K562 (cell line): ENCODE data around the gene LRIT1. TPM values are rescaled to one million over a fixed set of nuclear protein-coding genes. Genes with fewer than 3 reads are reported as not detected.

ENCODE experiments used
- CREB1 ChIP-seq, 2 experiments: sonication (generic) in 1 of 2; formaldehyde crosslinking in 1 of 2; IDR thresholded peaks; 2 replicates each; pipeline versions ENCODE4 v1.6.1 to v1.8.0; 2012 to 2022; ENCODE audit warnings: inconsistent platforms in 1 of 2, mild to moderate bottlenecking in 1 of 2, missing genetic modification reagents in 1 of 2, moderate library complexity in 1 of 2
- CREB3 ChIP-seq: fragments of 450-650 bp; conservative IDR thresholded peaks from 2 replicates; pipeline ENCODE4 v1.6.1; 2016; ENCODE audit warnings: missing genetic modification characterization, low read depth, mild to moderate bottlenecking, missing compliant biosample characterization, moderate library complexity
- CREM ChIP-seq: IDR thresholded peaks from 2 replicates; pipeline ENCODE4 v1.6.1; 2014; ENCODE audit warnings: antibody characterized with exemption, low read depth
- EP400 ChIP-seq: fragments of 450-650 bp; IDR thresholded peaks from 2 replicates; pipeline ENCODE4 v1.6.1; 2017; ENCODE audit warnings: antibody characterized with exemption, mild to moderate bottlenecking, moderate library complexity
- FOSL1 ChIP-seq: fragments of 200-800 bp; sonication (Bioruptor generic); conservative IDR thresholded peaks from 2 replicates; pipeline ENCODE4 v1.6.1; 2016; ENCODE audit warnings: missing genetic modification characterization, missing compliant biosample characterization
- FOXP1 ChIP-seq: sonication (generic); formaldehyde crosslinking; IDR thresholded peaks from 2 replicates; pipeline ENCODE4 v1.8.0; 2022; ENCODE audit warnings: mild to moderate bottlenecking, missing genetic modification reagents
- HIVEP1 ChIP-seq: fragments of 250-450 bp; sonication (Bioruptor Pico); IDR thresholded peaks from 2 replicates; pipeline ENCODE4 v1.4.0; 2020; ENCODE audit warnings: mild to moderate bottlenecking
- KLF1 ChIP-seq: fragments of 450-650 bp; IDR thresholded peaks from 2 replicates; pipeline ENCODE4 v1.6.1; 2016; ENCODE audit warnings: missing genetic modification characterization, missing compliant biosample characterization
- MCM5 ChIP-seq: fragments of 450-650 bp; IDR thresholded peaks from 2 replicates; pipeline ENCODE4 v1.6.1; 2016; ENCODE audit warnings: low read depth
- MCM7 ChIP-seq, 2 experiments: fragments of 450-650 bp; IDR thresholded peaks; 2 replicates each; pipeline ENCODE4 v1.6.1; 2016 to 2018
- SMAD2 ChIP-seq: fragments of 150-350 bp; IDR thresholded peaks from 2 replicates; pipeline ENCODE4 v1.6.1; 2014; ENCODE audit warnings: low read depth, mild to moderate bottlenecking, low read length
- SRSF7 ChIP-seq: fragments of 200-400 bp; formaldehyde crosslinking; optimal IDR thresholded peaks from 2 replicates; pipeline ENCODE3; 2017; ENCODE audit warnings: mild to moderate bottlenecking, low read depth, low read length
- TAF1 ChIP-seq: IDR thresholded peaks from 2 replicates; pipeline ENCODE4 v1.6.1; 2011; ENCODE audit warnings: mild to moderate bottlenecking, low read length, moderate library complexity; ENCODE audit not compliant: insufficient read depth, control insufficient read depth, severe bottlenecking; ENCODE audit errors: extremely low read depth
- ZKSCAN8 ChIP-seq: fragments of 200-800 bp; sonication (Bioruptor generic); IDR thresholded peaks from 2 replicates; pipeline ENCODE4 v1.6.1; 2016; ENCODE audit warnings: missing genetic modification characterization, missing compliant biosample characterization
- ZNF175 ChIP-seq: fragments of 200-800 bp; sonication (Bioruptor generic); IDR thresholded peaks from 2 replicates; pipeline ENCODE4 v1.6.1; 2016; ENCODE audit warnings: low read depth, mild to moderate bottlenecking, missing genetic modification characterization, missing compliant biosample characterization
- ZNF717 ChIP-seq: fragments of 250-450 bp; sonication (Bioruptor Pico); IDR thresholded peaks from 2 replicates; pipeline ENCODE4 v1.5.0; 2021
- ZNF778 ChIP-seq: fragments of 450-650 bp; formaldehyde crosslinking; IDR thresholded peaks from 2 replicates; pipeline ENCODE4 v1.4.0; 2020; ENCODE audit warnings: mild to moderate bottlenecking, moderate library complexity
- ZNF780A ChIP-seq: fragments of 250-450 bp; sonication (Bioruptor Pico); IDR thresholded peaks from 2 replicates; pipeline ENCODE4 v1.5.0; 2021; ENCODE audit warnings: mild to moderate bottlenecking
- ZSCAN29 ChIP-seq: fragments of 450-650 bp; IDR thresholded peaks from 2 replicates; pipeline ENCODE4 v1.6.1; 2017
- polyA plus RNA-seq, 8 experiments: library from polyadenylated mRNA; depleted of rRNA in 4 of 8; stranded (reverse) in 5 of 8; unstranded in 3 of 8; fragments of >200 nt; fragmentation: Nextera tagmentation in 2 of 8; fragmentation: Illumina TruSeq in 1 of 8; extraction: Ambion mirVana in 2 of 8; extraction: Trizol in 1 of 8; gene quantifications; 2 replicates each; pipeline versions ENCODE4 v1.2.1 to v1.2.3, GENCODE V29; 2011 to 2014; ENCODE audit warnings: inconsistent platforms in 1 of 8, missing spikeins in 1 of 8
- total RNA-seq, 7 experiments: library from RNA; depleted of rRNA in 6 of 7; stranded (reverse); fragments of >200 nt in 6 of 7; fragmentation: Illumina TruSeq in 2 of 7; extraction: Trizol in 2 of 7; gene quantifications; 2 replicates each; pipeline versions ENCODE4 v1.2.1 to v1.2.3, GENCODE V29; 2011 to 2021; ENCODE audit warnings: low replicate concordance in 1 of 7
- TF ChIP-seq, protein P1 (sequence below), 2 experiments: IDR thresholded peaks in 1 of 2; conservative IDR thresholded peaks in 1 of 2; 2 replicates each; pipeline ENCODE4 v1.6.1; 2016; ENCODE audit warnings: low read depth in 2 of 2, mild to moderate bottlenecking in 1 of 2, missing compliant biosample characterization in 1 of 2, missing genetic modification characterization in 1 of 2, moderate library complexity in 1 of 2
- TF ChIP-seq, protein P2 (sequence below), 2 experiments: IDR thresholded peaks; 2 replicates each; pipeline ENCODE4 v1.6.1; 2011; ENCODE audit warnings: borderline replicate concordance in 1 of 2, control low read depth in 1 of 2, low read depth in 1 of 2, low read length in 1 of 2, mild to moderate bottlenecking in 1 of 2, mixed read lengths in 1 of 2, moderate library complexity in 1 of 2; ENCODE audit not compliant: insufficient read depth in 1 of 2, insufficient read length in 1 of 2, poor library complexity in 1 of 2, severe bottlenecking in 1 of 2; ENCODE audit errors: extremely low read depth in 1 of 2
- TF ChIP-seq, protein P3 (sequence below): IDR thresholded peaks from 2 replicates; pipeline ENCODE4 v1.6.1; 2016; ENCODE audit warnings: missing genetic modification characterization, missing compliant biosample characterization

LRIT1 gene
- total and polyA plus RNA-seq, 9 of the 15 experiments (the other 6 are each of a cell fraction or from before 2014, with no cell fraction given) = not detected

DNA sequence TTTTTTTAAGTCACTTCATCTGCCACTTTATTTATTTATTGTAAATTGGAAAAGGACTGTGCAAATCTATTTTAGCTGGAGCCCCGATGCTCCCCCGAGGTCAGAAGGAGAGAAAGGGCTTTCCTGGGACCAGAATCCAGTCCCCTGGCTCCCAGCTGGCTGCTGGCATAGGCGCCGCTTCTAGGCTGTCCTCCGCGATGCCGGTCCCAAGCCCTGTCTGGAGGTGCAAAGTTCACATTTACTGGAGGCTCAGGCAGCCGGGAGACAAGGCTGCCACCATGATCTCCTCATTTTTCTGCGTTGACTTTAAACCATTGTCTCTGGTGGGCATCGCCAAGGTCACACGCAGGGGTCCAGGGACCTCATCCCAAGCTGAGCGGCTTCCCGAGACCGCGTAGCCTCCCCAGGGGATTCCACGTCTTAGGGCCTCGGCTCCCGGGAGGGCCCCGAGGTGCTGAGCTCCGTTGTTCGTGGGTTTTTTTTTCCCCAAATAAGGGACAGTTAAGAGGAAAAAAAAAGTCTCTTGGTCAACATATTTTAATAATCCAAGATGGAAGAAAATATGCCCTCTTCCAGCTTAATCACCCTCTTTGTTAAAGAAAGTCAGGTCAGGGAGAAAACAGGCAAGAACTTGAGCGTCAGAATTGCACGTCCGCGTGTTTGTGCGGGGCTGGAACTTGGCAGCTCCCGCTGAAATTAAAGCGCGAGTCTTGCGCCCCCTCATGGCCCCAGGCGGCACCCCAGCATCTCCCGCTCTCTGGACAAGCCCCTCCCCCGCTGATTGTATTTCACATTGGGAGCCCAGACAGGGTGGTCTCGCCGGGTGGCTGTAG is 15.4 kb upstream of the LRIT1 start (continued):
- TF ChIP-seq KLF1 (no peak), HIVEP1 (CRISPR knock-in tag) (no peak), FOSL1 (tag) (no peak), FOXP1 (CRISPR knock-in tag) (peak; percentile 93), ZKSCAN8 (no peak), ZNF175 (CRISPR knock-in tag) (no peak), SRSF7 (no peak), CREB1 (IDR thresholded peaks at IDR 0.05) (no peak), CREB1 (CRISPR knock-in tag; IDR thresholded peaks at IDR 0.05) (peak; percentile 74), SMAD2 (no peak), TAF1 (no peak), CREM (0 out of 2 replicates have a peak, but pooled peaks have one; percentile 62), ZNF778 (no peak), ZNF780A (CRISPR knock-in tag) (no peak), CREB3 (tag) (no peak), EP400 (no peak), ZSCAN29 (no peak), ZNF717 (CRISPR knock-in tag) (no peak), MCM5 (no peak), MCM7 (IDR thresholded peaks at IDR 0.05) (no peak)
- TF ChIP-seq, protein P1, sequence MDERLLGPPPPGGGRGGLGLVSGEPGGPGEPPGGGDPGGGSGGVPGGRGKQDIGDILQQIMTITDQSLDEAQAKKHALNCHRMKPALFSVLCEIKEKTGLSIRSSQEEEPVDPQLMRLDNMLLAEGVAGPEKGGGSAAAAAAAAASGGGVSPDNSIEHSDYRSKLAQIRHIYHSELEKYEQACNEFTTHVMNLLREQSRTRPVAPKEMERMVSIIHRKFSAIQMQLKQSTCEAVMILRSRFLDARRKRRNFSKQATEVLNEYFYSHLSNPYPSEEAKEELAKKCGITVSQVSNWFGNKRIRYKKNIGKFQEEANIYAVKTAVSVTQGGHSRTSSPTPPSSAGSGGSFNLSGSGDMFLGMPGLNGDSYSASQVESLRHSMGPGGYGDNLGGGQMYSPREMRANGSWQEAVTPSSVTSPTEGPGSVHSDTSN (CRISPR knock-in tag; IDR thresholded peaks at IDR 0.05; ENCODE audit: low read depth) = no peak
- TF ChIP-seq, protein P1 (tag; conservative IDR thresholded peaks at IDR 0.05; ENCODE audit: low read depth) = no peak
- TF ChIP-seq, protein P2, sequence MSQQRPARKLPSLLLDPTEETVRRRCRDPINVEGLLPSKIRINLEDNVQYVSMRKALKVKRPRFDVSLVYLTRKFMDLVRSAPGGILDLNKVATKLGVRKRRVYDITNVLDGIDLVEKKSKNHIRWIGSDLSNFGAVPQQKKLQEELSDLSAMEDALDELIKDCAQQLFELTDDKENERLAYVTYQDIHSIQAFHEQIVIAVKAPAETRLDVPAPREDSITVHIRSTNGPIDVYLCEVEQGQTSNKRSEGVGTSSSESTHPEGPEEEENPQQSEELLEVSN (IDR thresholded peaks at IDR 0.05; ENCODE audit: borderline replicate concordance in 1 of 2, extremely low read depth in 1 of 2, insufficient read depth in 1 of 2, insufficient read length in 1 of 2, low read depth in 1 of 2, low read length in 1 of 2, poor library complexity in 1 of 2, severe bottlenecking in 1 of 2) = peak; percentile 99 to 100
- TF ChIP-seq, protein P3, sequence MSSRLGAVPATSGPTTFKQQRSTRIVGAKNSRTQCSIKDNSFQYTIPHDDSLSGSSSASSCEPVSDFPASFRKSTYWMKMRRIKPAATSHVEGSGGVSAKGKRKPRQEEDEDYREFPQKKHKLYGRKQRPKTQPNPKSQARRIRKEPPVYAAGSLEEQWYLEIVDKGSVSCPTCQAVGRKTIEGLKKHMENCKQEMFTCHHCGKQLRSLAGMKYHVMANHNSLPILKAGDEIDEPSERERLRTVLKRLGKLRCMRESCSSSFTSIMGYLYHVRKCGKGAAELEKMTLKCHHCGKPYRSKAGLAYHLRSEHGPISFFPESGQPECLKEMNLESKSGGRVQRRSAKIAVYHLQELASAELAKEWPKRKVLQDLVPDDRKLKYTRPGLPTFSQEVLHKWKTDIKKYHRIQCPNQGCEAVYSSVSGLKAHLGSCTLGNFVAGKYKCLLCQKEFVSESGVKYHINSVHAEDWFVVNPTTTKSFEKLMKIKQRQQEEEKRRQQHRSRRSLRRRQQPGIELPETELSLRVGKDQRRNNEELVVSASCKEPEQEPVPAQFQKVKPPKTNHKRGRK = 0 out of 2 replicates have a peak, but pooled peaks have one; percentile 14
